ENCODE results near the gene PRUNE1.

The PRUNE1 gene

GRCh38 chr1:150970808-150971582, 37.3 kb upstream of the PRUNE1 start:
- Histone ChIP-seq H3K36me3 (ENCODE audit: insufficient read depth, low read length) (peaks cover 31% of the 10 kb centered on the region), H3K4me3 (ENCODE audit: low read depth in 1 of 2, low read length in 2 of 2) (peak overlapping the region in 1 of 2 donors; percentile 96), H3K27ac (ENCODE audit: low read depth, low read length) (no peak overlapping the region), H3K9ac (ENCODE audit: low read length) (no peak overlapping the region), H3K27me3 (ENCODE audit: control insufficient read depth in 1 of 2, insufficient read depth in 2 of 2, low read length in 2 of 2) (no peaks in the 10 kb centered on the region), H3K4me1 (ENCODE audit: insufficient read depth, low read length) (peaks cover 43% of the 10 kb centered on the region), H3K9me3 (ENCODE audit: low read length) (no peaks in the 10 kb centered on the region)

GRCh38 chr1:150971583-150972416, 36.4 kb upstream of the PRUNE1 start:
- Histone ChIP-seq H3K4me3 (ENCODE audit: low read depth in 1 of 2, low read length in 2 of 2) (peak overlapping the region in 1 of 2 donors; percentile 96), H3K27ac (ENCODE audit: low read depth, low read length) (no peak overlapping the region)

DNA sequence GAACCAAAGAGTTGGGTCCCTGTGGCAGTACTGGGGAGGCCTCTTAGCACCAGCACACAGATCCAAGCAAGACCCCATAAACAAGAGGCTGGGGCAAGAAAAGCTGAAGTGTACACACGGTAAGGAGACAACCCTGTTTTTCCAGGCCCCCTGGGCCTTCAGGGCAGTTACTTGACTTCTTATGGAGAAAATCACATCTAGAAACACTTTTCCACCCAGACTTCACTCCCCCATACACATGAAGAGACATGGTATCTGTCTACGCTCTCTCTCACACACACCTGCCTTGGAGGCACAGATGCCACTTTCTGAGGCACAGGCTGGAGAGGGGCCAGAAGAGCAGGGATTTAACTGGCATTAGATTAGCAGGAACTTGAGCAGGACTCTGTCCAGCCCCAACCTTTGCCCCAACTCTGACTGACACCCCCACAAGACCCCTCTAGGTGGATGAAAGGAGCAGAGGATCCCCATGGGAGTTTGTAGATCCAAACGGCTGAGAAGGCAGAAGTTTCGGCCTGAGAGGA, 35.8 kb upstream of the PRUNE1 start:
- peaks cover 43% of the 10 kb centered on the region for H3K4me1 ChIP-seq (ENCODE audit: insufficient read depth, low read length)
- H3K9me3 ChIP-seq (ENCODE audit: low read length), result no peaks in the 10 kb centered on the region
- H3K27me3 ChIP-seq (ENCODE audit: control insufficient read depth in 1 of 2, insufficient read depth in 2 of 2, low read length in 2 of 2), result no peaks in the 10 kb centered on the region
- H3K4me3 ChIP-seq (ENCODE audit: low read depth in 1 of 2, low read length in 2 of 2), result peak overlapping the region in 1 of 2 donors; percentile 96
- peaks cover 16% of the 10 kb centered on the region for H3K36me3 ChIP-seq (ENCODE audit: insufficient read depth, low read length)
- H3K9ac ChIP-seq (ENCODE audit: low read length), result peak overlapping the region; percentile 92
- peak overlapping the region; percentile 90 for H3K27ac ChIP-seq (ENCODE audit: low read depth, low read length)

More at GRCh38 chr1:150971583-150972416, 36.4 kb upstream of the PRUNE1 start:
- Histone ChIP-seq H3K9ac (ENCODE audit: low read length) (peak overlapping the region; percentile 9), H3K36me3 (ENCODE audit: insufficient read depth, low read length) (peaks cover 23% of the 10 kb centered on the region), H3K27me3 (ENCODE audit: control insufficient read depth in 1 of 2, insufficient read depth in 2 of 2, low read length in 2 of 2) (no peaks in the 10 kb centered on the region), H3K9me3 (ENCODE audit: low read length) (no peaks in the 10 kb centered on the region), H3K4me1 (ENCODE audit: insufficient read depth, low read length) (peaks cover 43% of the 10 kb centered on the region)

GRCh38 chr1:150973258-150973835, 34.9 kb upstream of the PRUNE1 start:
- Histone ChIP-seq H3K27ac (ENCODE audit: low read depth, low read length) (peak overlapping the region; percentile 90), H3K9ac (ENCODE audit: low read length) (peak overlapping the region; percentile 92), H3K36me3 (ENCODE audit: insufficient read depth, low read length) (peaks cover 8% of the 10 kb centered on the region), H3K9me3 (ENCODE audit: low read length) (no peaks in the 10 kb centered on the region), H3K4me1 (ENCODE audit: insufficient read depth, low read length) (peaks cover 43% of the 10 kb centered on the region), H3K4me3 (ENCODE audit: low read depth in 1 of 2, low read length in 2 of 2) (peak overlapping the region; percentile 84 to 96), H3K27me3 (ENCODE audit: control insufficient read depth in 1 of 2, insufficient read depth in 2 of 2, low read length in 2 of 2) (no peaks in the 10 kb centered on the region)

- H3K4me1 ChIP-seq (ENCODE audit: insufficient read depth, low read length), result peaks cover 45% of the 10 kb centered on the region
- no peaks in the 10 kb centered on the region for H3K9me3 ChIP-seq (ENCODE audit: low read length)
- peak overlapping the region; percentile 84 to 96 for H3K4me3 ChIP-seq (ENCODE audit: low read depth in 1 of 2, low read length in 2 of 2)
- H3K27ac ChIP-seq (ENCODE audit: low read depth, low read length), result peak overlapping the region; percentile 90
- peak overlapping the region; percentile 92 for H3K9ac ChIP-seq (ENCODE audit: low read length)
- no peaks in the 10 kb centered on the region for H3K27me3 ChIP-seq (ENCODE audit: control insufficient read depth in 1 of 2, insufficient read depth in 2 of 2, low read length in 2 of 2)
- peaks cover under 1% of the 10 kb centered on the region for H3K36me3 ChIP-seq (ENCODE audit: insufficient read depth, low read length)
Measured at GRCh38 chr1:150973836-150974579, 34.2 kb upstream of the PRUNE1 start.

DNA sequence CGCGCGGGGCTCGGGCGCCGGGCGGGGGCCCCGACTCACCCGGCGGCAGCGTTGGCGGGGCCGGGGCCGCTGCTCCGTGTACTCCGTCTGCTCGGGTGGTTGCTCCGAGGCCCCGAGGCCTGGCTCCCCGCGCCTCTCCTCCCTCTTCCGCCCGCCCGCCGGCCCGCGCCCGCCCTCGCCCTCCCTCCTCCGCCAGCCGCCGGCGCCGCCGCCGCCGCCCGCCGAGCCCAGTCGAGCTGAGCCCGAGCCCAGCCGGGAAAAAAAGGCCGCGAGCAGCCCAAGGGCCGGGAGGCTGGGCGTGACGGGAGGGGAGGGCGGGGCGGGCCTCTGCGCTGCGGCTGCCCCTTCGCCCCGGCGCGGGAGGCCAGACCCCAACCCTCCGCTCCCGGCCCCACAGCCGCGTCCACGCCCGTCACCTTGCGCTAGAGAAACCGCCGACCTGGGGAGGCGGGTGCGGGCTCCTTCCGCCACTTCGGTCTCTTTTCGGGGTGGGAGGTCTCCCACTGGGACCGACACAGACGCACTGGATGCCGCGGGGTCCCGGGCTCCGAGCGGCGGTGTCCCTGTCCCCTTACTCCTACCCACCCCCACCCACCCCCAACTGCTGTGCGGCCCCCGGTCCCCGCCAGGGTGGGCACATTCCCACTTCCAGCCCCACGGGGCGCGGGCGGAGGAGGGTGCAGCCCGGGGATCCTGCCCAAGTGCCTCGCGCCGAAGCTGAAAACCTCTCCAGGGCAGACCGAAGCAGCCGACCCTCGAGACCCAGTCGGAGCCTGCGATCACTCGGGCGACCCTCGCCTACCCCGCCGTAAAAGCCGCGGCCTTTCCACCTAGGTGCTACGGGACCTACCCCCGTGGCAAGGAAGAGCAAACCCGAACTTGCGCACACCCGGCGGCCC, 33.4 kb upstream of the PRUNE1 start, which contains the start of gene CERS2:
Gene CERS2 (minus strand): TSS at position 256 of the 899 bp plus-strand sequence. CDS start 5,745 bp downstream, outside the sequence.
- Histone ChIP-seq H3K9me3 (ENCODE audit: low read length) (no peaks in the 10 kb centered on the region), H3K9ac (ENCODE audit: low read length) (peak within 1 kb of the TSS; percentile 92), H3K27me3 (ENCODE audit: control insufficient read depth in 1 of 2, insufficient read depth in 2 of 2, low read length in 2 of 2) (no peaks in the 10 kb centered on the region), H3K27ac (ENCODE audit: low read depth, low read length) (peak within 1 kb of the TSS; percentile 90), H3K36me3 (ENCODE audit: insufficient read depth, low read length) (no peaks in the 10 kb centered on the region), H3K4me1 (ENCODE audit: insufficient read depth, low read length) (peaks cover 49% of the 10 kb centered on the region), H3K4me3 (ENCODE audit: low read depth in 1 of 2, low read length in 2 of 2) (peak within 1 kb of the TSS; percentile 84 to 96)

- Histone ChIP-seq H3K27ac (ENCODE audit: low read depth, low read length) (no peak overlapping the region), H3K9me3 (ENCODE audit: low read length) (no peaks in the 10 kb centered on the region), H3K9ac (ENCODE audit: low read length) (no peak overlapping the region), H3K4me1 (ENCODE audit: insufficient read depth, low read length) (peaks cover 35% of the 10 kb centered on the region), H3K36me3 (ENCODE audit: insufficient read depth, low read length) (no peaks in the 10 kb centered on the region), H3K27me3 (ENCODE audit: control insufficient read depth in 1 of 2, insufficient read depth in 2 of 2, low read length in 2 of 2) (no peaks in the 10 kb centered on the region), H3K4me3 (ENCODE audit: low read depth in 1 of 2, low read length in 2 of 2) (no peak overlapping the region)
Measured at GRCh38 chr1:150976401-150976821, 31.8 kb upstream of the PRUNE1 start.

GRCh38 chr1:150976879-150977694, 31.2 kb upstream of the PRUNE1 start:
- Histone ChIP-seq H3K36me3 (ENCODE audit: insufficient read depth, low read length) (no peaks in the 10 kb centered on the region), H3K4me1 (ENCODE audit: insufficient read depth, low read length) (peaks cover 29% of the 10 kb centered on the region), H3K9me3 (ENCODE audit: low read length) (no peaks in the 10 kb centered on the region), H3K27ac (ENCODE audit: low read depth, low read length) (peak overlapping the region; percentile 59), H3K27me3 (ENCODE audit: control insufficient read depth in 1 of 2, insufficient read depth in 2 of 2, low read length in 2 of 2) (no peaks in the 10 kb centered on the region), H3K9ac (ENCODE audit: low read length) (no peak overlapping the region), H3K4me3 (ENCODE audit: low read depth in 1 of 2, low read length in 2 of 2) (no peak overlapping the region)

DNA sequence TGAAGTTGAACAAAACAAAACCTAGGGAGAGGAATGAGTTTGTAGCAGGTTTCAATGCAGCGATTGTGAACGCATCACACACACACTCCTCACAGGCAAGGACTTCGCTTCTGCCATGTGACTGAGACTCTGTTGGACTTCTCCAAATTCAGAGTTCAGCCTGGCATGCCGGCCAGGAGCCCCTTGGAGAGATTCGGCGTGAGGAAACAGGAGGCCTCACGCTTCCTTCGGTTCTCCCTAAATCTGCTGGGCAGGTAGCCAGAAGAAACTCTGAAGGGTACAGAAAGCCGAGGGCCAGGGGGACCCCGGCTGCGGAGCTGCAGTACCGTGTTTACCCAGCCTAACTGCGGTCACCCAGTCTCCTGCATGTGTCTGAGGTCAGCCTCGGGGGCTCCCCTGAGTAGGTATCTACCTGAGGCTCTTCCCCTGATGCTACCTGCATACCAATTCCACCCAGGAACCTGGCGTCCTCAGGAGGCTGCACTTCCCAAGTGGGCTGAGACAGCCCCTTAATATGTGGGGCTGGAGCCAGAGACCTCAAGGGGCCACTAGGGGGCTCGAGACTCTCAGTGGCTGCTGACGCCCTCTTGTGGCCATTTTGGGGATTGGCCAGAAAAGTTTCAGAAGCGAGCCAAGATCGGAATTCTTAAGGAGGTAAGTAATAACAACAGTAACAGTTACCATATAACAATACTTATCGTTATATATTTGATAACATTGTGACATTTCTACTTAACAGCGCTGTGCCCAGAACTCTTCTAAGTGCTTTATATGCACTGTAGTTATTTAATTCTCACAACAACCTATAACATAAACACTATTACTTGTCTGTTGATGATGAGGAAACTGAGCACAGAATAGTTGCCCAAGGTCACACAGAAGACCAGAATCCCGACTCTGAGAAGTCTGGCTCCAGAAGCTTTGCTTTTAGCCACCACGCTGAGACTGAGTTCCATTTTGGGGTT, 28.9 kb upstream of the PRUNE1 start:
- H3K4me1 ChIP-seq (ENCODE audit: insufficient read depth, low read length), result peaks cover 10% of the 10 kb centered on the region
- no peak overlapping the region for H3K27ac ChIP-seq (ENCODE audit: low read depth, low read length)
- H3K9me3 ChIP-seq (ENCODE audit: low read length), result no peaks in the 10 kb centered on the region
- peak overlapping the region in 1 of 2 donors; percentile 15 for H3K4me3 ChIP-seq (ENCODE audit: low read depth in 1 of 2, low read length in 2 of 2)
- no peaks in the 10 kb centered on the region for H3K36me3 ChIP-seq (ENCODE audit: insufficient read depth, low read length)
- H3K27me3 ChIP-seq (ENCODE audit: control insufficient read depth in 1 of 2, insufficient read depth in 2 of 2, low read length in 2 of 2), result no peaks in the 10 kb centered on the region
- no peak overlapping the region for H3K9ac ChIP-seq (ENCODE audit: low read length)
